GM19099 (cell line): ENCODE measurements around the gene MRPL58.

Source experiments
- POLR2A ChIP-seq: IDR thresholded peaks from 3 replicates; pipeline ENCODE4 v1.6.1; 2011; ENCODE audit warnings: low read depth; ENCODE audit not compliant: insufficient read length; ENCODE audit errors: extremely low read depth

MRPL58 gene

DNA sequence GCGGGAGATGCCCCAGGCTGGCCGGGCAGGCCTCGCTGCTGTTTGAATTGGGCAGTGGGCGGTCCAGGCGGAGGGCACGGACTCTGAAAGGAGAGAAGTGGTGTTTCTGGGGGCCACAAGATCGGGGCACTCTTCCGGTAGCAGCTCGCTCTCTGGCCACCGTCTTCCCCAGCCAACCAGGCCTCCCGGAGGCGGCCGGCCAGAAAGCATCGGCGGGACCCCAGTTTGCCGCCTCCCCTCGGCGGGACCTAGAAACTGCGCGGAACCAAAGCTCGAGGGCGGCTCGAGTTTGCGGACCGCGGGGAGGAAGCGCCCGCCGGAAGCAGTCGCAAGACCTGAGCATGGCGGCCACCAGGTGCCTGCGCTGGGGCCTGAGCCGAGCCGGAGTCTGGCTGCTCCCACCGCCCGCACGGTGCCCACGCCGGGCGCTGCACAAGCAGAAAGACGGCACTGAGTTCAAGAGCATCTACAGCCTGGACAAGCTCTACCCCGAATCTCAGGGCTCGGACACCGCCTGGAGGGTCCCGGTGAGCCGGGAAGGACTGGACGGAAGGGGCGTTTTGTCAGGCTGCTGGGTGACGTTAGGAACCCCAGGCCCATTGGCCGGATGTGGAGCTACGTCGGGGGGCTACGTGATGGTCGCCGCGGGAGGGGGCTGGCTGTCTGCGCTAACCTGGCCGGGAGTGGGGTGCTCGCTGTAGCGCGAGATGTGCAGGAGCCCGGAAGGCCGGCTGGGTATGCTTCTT is at the start of gene MRPL58:
MRPL58 (plus strand) TSS at position 325 of the 746 bp plus-strand sequence; CDS start at position 342, 17 bp downstream.
- TF ChIP-seq POLR2A, result peak; percentile 93

DNA sequence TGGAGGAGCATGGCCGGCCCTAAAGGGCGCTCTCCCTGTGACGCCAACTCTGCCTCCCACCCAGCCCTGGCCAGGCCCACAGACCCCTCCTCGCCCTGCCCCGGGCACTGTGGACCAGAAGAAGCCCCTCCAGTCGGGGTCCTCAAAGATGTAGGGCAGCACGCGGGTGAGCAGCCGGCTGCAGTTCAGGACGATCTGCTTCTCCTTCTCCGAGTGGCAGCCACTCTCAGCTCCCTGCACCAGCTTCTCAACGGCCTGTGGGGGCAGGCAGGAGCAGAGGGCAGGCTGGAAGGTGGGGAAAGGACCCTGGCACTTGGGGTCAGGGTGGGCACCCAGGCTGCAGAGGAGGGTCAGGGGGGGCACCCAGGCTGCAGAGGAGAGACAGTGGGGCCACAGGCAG is 48.8 kb upstream of the MRPL58 start:
- TF ChIP-seq POLR2A, result no peak

DNA sequence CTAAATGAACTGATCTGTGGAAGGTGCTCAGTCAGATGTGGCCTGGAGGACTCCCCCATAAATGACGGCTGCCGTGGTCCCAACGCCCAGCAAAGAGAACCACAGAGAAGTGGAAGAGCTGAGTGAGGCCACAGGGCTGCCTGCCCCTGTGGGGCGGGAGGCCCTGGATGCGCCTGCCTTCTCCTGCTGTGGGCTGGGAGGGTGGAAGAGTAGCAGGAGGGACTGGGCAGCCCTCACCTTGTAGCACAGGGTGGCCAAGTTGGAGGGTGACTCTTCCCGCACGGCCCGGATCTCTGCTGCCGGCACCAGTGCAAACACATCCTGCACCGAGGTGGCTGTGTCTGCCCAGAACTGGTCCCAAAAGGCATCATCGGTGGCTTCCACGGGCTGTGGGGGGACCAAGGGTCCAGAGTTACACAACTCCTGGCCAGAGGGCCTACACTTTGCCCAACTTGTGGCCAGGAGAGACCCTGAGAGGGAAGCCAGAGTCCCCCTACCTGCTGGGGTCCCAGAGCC is 48.2 kb upstream of the MRPL58 start:
- TF ChIP-seq POLR2A, result no peak

DNA sequence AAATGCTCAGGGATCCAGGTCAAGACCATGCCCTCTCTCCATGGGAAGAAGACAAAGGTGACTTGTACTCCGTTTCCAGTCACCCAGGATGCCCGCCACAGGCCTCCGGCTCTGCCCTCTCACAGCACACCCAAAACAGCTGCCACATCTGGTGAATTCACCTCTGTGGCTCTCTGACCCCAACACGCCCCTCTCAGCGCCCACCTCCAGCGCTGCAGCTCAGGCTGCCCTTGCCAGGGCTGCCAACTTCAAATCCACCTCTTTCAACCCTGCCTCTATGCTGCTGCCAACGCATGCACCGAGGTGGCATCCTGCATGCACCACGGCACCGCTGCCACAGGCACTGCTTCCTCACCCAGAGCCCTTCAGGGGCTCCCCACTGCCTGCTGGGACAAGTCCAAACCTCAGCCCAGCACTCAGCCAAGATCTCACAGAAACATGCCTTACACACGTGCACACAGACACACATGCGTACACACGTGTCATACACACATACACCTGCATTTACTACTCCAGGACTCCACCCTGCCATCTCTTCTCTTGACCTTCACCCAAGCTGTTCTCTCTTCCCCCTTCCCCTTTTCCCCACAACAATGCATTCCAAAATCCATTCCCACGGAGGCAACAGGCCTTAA is 47.4 kb upstream of the MRPL58 start:
- no peak for TF ChIP-seq POLR2A

DNA sequence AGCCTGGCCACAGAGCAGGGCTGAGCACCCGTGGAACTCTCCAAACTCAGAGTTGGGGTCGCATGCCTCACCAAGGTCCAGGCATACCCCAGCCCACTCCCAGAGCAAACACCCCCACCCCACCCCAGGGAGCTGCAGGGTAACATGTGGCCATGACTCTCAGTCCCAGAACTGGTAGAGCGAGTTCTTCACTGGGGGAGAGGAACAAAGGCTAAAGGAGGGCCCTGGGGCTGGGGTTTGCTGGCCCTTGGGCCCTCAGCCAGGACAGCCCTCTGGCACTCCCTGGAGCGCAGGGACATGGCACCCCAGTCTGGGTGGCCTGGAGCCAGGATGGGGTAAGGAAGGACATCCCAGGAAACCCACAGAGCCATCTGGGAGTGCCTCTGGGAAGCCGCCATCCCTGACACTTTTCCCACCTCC is 44.1 kb upstream of the MRPL58 start:
- TF ChIP-seq POLR2A, result no peak

DNA sequence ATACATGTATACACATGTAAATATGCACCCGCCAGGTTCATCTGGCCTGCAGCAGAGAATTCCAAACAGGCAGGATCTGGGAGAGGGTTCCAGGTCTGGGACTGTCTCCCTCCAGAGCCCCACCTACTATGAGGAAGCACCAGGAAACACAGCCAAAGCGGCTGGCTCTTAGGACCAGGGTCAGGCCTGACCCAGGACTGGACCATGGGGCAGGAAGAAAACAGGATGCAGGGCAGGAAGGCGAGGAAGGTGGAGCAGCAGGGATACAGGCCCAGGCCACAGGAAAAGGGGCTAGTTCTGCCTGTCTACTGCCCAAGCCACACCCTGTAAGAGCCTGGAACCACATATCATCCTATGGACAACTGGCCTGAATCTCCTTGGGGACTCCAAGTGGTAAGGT is 42.1 kb upstream of the MRPL58 start:
- TF ChIP-seq POLR2A, result no peak

DNA sequence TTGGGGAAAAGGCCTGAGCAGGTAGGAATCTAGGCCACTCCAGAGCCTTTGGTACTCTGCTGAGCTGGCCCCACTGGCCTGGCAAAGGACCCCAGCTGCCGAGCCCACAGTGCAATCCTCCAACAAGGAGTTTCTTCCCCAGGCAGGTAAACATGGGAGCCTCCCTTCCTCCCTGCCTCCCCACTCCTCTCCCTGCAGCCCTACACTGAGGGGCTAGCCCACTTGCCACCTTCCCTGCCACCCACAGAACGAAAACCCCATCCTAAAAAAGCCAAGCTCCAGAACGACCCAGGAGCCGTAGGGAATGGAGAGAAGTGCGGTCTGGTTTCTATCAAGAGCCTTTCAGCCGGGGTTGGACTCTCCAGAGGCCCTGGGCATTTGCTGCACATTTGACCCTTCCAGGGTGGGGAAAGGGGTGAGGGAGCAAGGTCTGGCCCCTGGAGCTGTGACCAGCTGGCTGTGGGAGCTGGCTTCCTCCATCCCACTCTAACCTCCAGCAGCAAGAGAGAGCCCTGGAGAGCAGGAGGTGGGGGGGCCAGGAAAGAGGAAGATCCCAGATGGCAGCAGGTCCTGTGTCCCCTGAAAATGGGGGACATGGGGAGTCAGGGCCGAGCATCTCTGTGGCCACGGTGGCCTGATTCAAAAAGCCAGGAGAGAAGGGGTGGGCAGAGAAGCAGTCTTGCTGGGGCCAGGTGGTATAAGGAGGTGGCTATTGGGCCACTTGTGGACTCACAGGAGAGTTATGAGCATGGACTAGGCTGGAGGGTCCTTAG is 41.2 kb upstream of the MRPL58 start:
- TF ChIP-seq POLR2A, result no peak

DNA sequence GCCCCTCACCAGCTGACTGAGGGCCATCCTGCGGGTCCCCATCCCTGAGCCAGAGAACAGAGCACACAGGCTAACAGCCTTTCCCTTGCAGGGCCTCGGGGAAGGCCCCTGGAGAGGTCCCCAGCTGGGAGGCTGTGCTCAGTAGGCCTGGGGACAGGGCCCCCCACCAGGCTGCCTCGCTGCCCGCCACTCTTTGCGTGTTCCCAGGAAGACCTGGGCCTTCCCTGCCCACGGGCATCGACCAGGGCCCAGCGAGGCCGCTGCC is 40.7 kb upstream of the MRPL58 start:
- TF ChIP-seq POLR2A, result no peak

DNA sequence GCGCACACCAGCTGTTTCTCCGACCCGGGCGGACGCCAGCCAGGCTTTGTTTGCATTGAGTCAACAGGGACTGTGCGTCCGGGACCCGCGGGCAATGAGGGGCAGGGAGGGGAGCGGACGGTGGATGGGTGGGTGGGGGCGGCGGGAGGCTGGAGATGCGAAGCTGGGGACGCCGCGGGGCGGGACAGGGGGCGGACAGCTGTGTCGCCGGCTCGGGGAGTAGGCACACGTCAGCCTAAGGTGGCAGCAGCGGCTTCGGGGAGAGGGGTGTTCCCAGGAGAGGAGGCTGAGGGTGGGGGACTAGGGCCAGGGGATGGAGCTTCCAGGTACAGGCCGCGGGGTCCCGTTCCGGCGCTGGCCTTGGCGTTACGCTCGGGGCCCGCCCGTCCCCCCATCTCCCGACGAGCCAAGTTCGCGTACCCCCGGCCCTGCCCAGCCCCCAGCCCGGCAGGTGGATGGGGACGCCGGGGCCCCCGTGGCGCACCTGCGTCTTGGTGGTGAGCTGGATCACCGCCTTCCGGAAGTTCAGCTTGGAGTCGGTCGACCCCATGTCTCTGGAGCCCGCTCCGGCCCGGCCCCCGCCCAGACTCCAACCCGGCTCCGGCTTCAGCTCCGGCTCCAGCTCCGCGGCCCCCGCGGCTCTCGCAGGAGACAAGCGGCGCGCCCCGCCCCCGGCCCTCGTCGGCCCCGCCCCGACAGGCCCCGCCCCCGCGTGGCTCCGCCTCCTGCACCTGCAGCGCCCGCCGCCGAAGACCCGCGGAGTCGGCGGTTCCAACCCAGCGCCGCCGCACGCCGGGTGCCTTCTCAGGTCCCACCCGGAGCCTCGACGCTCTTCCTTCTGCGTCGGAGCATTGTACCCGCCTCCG is 40.1 kb upstream of the MRPL58 start, which contains the start of gene HID1:
HID1 (minus strand) TSS at position 653 of the 866 bp plus-strand sequence; CDS start at position 550, 103 bp downstream.
- no peak for TF ChIP-seq POLR2A

DNA sequence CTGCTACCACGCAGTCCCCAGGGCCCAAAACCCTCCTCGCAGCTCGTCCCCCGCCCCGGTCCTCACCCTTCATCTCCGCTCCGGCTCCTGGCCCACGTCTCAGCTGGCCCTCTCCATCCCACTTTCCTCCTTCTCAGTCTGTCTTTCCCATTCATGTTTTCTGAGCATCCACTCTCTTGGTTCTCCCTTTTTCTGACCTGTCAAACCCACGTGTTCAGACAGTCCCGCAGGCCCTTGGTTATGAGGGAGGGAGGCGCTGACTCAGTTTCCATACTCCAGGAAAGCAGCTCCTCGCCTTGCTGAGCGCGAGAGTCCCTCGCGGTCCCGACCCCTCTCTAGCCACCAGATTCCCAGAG is 39.5 kb upstream of the MRPL58 start:
- no peak for TF ChIP-seq POLR2A

DNA sequence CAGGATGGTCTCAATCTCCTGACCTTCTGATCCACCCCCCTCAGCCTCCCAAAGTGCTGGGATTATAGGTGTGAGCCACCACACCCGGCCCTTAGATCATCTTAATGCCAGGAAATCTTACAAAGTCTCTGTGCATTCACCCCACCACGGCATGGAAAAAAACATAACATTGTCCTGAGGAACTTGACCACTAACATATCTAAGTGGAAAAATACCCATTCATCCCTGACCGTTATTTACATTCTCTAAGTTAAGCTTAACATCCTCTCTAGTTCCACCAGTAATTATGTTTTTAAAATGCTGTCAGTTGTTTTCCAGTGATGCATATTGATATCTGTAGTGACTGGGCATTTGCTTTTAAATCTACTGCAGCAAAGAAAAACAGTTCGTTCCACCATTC is 36.5 kb upstream of the MRPL58 start:
- no peak for TF ChIP-seq POLR2A

DNA sequence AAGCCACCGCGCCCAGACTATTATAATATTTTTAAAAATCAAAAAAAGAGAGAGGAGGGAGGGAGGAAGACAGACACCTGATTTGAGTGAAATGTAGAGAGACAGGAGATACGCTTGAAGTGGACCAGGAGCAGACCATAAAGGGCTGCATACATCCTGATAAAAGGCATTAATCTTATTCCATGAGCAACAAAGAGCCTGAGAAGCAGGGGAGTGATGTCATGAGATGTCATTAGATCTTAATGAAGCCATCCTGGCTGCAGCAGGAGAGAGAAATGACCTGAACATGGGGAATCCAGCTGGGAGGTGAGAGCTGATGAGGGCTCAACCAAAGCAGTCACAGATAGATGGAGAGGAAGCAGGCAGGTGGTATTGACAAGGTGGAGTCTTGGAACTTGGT is 34.7 kb upstream of the MRPL58 start:
- no peak for TF ChIP-seq POLR2A

DNA sequence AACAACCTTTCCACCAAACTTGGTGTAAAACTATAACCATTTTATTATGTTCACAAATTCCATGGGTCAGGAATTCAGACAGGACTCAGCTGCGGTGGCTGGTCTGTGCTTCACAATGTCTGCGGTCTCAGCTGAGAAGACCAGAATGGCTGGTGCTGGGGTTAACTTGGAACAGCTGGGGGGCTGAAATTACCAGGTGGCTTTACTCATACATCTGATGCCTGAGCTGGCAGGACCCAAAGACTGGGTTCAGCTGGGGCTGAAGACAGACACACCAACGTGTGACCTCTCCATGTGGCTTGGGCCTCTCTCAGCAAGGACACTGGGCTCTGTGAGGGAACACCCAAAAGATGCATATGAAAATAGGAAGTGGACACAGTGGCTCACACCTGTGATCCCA is 34.2 kb upstream of the MRPL58 start:
- TF ChIP-seq POLR2A, result no peak

DNA sequence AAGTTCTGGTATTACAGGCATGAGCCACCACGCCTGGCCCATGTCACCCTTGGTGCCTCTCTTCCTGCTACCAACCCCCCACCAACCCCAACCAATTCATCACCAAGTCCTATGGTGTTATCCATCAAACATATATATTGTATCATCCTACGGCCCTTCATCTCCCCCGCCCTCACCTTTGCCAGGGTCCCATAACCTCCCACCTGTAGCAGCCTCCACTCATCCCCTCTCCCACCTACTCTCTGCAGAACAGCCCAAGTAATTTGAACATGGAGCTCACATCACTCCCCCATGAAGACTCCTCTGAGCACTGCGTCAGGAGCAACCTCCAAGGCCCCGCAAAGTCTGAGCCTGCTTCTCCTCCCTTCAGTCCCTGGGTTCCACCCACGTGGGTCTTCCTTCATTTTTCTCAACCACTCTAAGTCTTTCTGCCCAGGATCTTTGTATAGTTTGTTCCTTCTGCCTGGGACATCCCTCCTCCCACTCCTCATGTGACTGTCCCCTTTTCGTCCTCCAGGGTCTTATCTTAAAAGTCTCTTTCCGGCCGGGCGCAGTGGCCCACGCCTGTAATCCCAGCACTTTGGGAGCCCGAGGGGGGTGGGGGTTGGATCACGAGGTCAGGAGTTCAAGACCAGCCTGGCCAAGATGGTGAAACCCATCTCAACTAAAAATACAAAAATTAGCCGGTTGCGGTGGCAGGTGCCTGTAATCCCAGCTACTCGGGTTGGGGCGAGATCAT is 32.9 kb upstream of the MRPL58 start:
- TF ChIP-seq POLR2A, result no peak

DNA sequence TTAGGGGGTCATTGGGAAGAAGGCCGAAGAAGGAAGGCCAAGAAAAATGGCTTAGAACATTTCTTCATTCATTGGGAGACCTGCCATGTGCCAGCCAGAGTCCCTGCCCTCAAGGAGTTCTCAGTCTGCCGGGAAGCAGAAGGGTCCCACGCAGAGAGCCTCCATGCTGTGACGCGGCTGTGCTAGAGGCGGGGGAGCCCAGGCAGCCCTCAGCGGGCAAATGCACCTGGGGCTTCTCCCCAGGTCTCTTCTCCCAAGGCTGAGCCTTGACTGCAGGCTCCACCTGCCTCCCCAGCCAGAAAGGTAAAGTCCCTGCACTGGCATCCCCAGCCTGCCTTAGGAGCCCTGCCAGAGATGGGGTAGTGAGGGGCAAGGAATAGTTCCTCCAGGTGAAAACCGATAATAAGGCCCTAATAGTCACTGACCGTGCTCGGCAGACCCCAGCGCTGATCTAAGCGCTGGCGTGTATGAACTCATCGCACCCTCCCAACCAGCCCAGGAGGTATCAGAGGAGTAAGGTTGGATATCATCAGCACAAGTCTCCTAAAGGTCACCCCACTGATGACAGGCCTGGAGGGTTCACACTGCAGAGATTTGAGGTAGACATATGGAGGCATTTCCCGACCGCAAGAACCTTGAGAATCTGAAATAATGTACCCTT is 31.0 kb upstream of the MRPL58 start:
- TF ChIP-seq POLR2A, result no peak
